HEK293 (cell line): Measurements from ENCODE around the gene ODR4.

ENCODE experiments used
- ATF2 ChIP-seq: fragments of 450-650 bp; formaldehyde crosslinking; IDR thresholded peaks from 2 replicates; pipeline ENCODE4 v1.5.1; 2016; ENCODE audit warnings: missing biosample characterization, missing genetic modification characterization, low read depth
- BCL6B ChIP-seq: fragments of 450-650 bp; formaldehyde crosslinking; IDR thresholded peaks from 2 replicates; pipeline ENCODE4 v1.5.1; 2017; ENCODE audit warnings: missing biosample characterization, missing genetic modification characterization
- ZBTB1 ChIP-seq: fragments of 450-650 bp; formaldehyde crosslinking; IDR thresholded peaks from 2 replicates; pipeline ENCODE4 v1.5.1; 2016; ENCODE audit warnings: missing biosample characterization, missing genetic modification characterization
- ZBTB17 ChIP-seq: fragments of 450-650 bp; formaldehyde crosslinking; IDR thresholded peaks from 2 replicates; pipeline ENCODE4 v1.5.1; 2016; ENCODE audit warnings: missing biosample characterization, missing genetic modification characterization
- ZNF19 ChIP-seq: fragments of 450-650 bp; formaldehyde crosslinking; IDR thresholded peaks from 2 replicates; pipeline ENCODE4; 2016; ENCODE audit warnings: missing biosample characterization, missing genetic modification characterization, low read depth
- ZNF274 ChIP-seq, 2 experiments: fragments of 200-500 bp in 1 of 2; fragments of 450-650 bp in 1 of 2; sonication (Bioruptor generic) in 1 of 2; formaldehyde crosslinking in 1 of 2; IDR thresholded peaks; 2 replicates each; pipeline versions ENCODE4 v1.5.1 to v1.6.1; 2014 to 2016; ENCODE audit warnings: borderline replicate concordance in 1 of 2, inconsistent platforms in 1 of 2, low read length in 1 of 2, missing biosample characterization in 1 of 2, missing genetic modification characterization in 1 of 2
- ZNF335 ChIP-seq: fragments of 450-650 bp; formaldehyde crosslinking; conservative IDR thresholded peaks from 2 replicates; pipeline ENCODE4 v1.5.1; 2016; ENCODE audit warnings: missing biosample characterization, missing genetic modification characterization
- ZNF37A ChIP-seq: fragments of 450-650 bp; IDR thresholded peaks from 2 replicates; pipeline ENCODE4 v1.5.1; 2018; ENCODE audit warnings: missing biosample characterization, missing genetic modification characterization
- ZNF530 ChIP-seq: fragments of 450-650 bp; formaldehyde crosslinking; IDR thresholded peaks from 2 replicates; pipeline ENCODE4 v1.5.1; 2016; ENCODE audit warnings: low read depth, missing biosample characterization, missing genetic modification characterization
- ZNF548 ChIP-seq: fragments of 450-650 bp; formaldehyde crosslinking; IDR thresholded peaks from 2 replicates; pipeline ENCODE4 v1.5.1; 2016; ENCODE audit warnings: missing biosample characterization, missing genetic modification characterization
- ZNF549 ChIP-seq: fragments of 450-650 bp; IDR thresholded peaks from 2 replicates; pipeline ENCODE4 v1.5.1; 2018; ENCODE audit warnings: missing biosample characterization, missing genetic modification characterization, mild to moderate bottlenecking, inconsistent platforms, moderate library complexity
- ZSCAN30 ChIP-seq: fragments of 450-650 bp; IDR thresholded peaks from 2 replicates; pipeline ENCODE4 v1.5.1; 2018; ENCODE audit warnings: missing biosample characterization, mild to moderate bottlenecking, missing genetic modification characterization, moderate library complexity
- TF ChIP-seq, protein P1 (sequence below): fragments of 450-650 bp; formaldehyde crosslinking; IDR thresholded peaks from 2 replicates; pipeline ENCODE4 v1.5.1; 2016; ENCODE audit warnings: missing biosample characterization, missing genetic modification characterization
- TF ChIP-seq, protein P2 (sequence below): sonication (generic); formaldehyde crosslinking; IDR thresholded peaks from 2 replicates; pipeline ENCODE4 v1.8.1; 2022; ENCODE audit warnings: mild to moderate bottlenecking, moderate library complexity, missing genetic modification reagents

DNA sequence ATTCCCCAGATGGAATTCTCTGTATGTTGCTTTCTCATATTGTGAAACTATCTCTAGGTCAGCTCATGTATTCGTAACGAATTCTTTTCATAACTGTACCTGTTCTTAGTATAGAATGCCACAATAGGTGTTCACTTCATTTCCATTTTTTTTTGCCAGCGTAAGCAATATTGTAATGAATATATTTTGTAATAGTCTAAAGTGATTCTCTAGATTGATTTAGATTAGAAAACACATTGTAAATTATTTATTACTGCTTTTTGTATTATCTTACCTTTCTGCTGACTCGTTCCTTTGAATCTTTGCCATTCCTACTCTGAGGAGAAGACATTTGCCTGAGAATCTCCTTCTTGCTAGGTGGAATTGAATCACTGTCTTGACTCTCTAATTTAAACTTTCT is 70.5 kb downstream of the ODR4 start:
- TF ChIP-seq BCL6B (tag by site-specific recombination) (no peak), ATF2 (tag by site-specific recombination) (no peak), ZNF549 (tag by site-specific recombination) (no peak), ZNF37A (no peak), ZNF19 (tag by site-specific recombination) (no peak), ZNF530 (tag by site-specific recombination) (no peak), ZBTB17 (no peak), ZBTB1 (tag by site-specific recombination) (no peak), ZNF274 (IDR thresholded peaks at IDR 0.05; ENCODE audit: low read length) (no peak), ZNF274 (tag by site-specific recombination; IDR thresholded peaks at IDR 0.05; ENCODE audit: borderline replicate concordance) (no peak), ZSCAN30 (no peak), ZNF548 (tag by site-specific recombination) (no peak), ZNF335 (tag by site-specific recombination) (no peak)
- TF ChIP-seq, protein P1, sequence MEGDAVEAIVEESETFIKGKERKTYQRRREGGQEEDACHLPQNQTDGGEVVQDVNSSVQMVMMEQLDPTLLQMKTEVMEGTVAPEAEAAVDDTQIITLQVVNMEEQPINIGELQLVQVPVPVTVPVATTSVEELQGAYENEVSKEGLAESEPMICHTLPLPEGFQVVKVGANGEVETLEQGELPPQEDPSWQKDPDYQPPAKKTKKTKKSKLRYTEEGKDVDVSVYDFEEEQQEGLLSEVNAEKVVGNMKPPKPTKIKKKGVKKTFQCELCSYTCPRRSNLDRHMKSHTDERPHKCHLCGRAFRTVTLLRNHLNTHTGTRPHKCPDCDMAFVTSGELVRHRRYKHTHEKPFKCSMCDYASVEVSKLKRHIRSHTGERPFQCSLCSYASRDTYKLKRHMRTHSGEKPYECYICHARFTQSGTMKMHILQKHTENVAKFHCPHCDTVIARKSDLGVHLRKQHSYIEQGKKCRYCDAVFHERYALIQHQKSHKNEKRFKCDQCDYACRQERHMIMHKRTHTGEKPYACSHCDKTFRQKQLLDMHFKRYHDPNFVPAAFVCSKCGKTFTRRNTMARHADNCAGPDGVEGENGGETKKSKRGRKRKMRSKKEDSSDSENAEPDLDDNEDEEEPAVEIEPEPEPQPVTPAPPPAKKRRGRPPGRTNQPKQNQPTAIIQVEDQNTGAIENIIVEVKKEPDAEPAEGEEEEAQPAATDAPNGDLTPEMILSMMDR (tag by site-specific recombination) = no peak
- TF ChIP-seq, protein P2, sequence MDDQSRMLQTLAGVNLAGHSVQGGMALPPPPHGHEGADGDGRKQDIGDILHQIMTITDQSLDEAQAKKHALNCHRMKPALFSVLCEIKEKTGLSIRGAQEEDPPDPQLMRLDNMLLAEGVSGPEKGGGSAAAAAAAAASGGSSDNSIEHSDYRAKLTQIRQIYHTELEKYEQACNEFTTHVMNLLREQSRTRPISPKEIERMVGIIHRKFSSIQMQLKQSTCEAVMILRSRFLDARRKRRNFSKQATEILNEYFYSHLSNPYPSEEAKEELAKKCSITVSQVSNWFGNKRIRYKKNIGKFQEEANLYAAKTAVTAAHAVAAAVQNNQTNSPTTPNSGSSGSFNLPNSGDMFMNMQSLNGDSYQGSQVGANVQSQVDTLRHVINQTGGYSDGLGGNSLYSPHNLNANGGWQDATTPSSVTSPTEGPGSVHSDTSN (CRISPR knock-in tag) = no peak
